Panc1 (cell line): ENCODE data around the gene DTX2. TPM values are rescaled to one million over a fixed set of nuclear protein-coding genes. Genes with fewer than 3 reads are reported as not detected.
A peak's percentile ranks its signal among the peaks of the same experiment; 100 is the strongest.
"Not testable (repeated sequence)": the region's sequence is repeated elsewhere in the genome, so short reads cannot be mapped to it uniquely, and the experiment has no call there.

Experiments
- ATAC-seq: fragments of 200-7000 bp; cut with Tn5 transposase; 2 replicates; pipeline ENCODE4 v1.9.1; 2020; ENCODE audit warnings: mild to moderate bottlenecking, moderate library complexity
- BruUV-seq: library from RNA; stranded (reverse); fragments of 400-500 nt; replicated peaks from 2 replicates; lab custom pipeline; 2021; lab: Mats Ljungman, UMichigan
- CTCF ChIA-PET: fragments of 300-600 bp; sonication (Branson Sonifier 250); formaldehyde crosslinking; loops from one replicate; lab custom pipeline; 2022; ENCODE audit warnings: antibody characterized with exemption; lab: Charles Lee
- POLR2A ChIA-PET: fragments of 300-600 bp; sonication (Branson Sonifier 250); formaldehyde crosslinking; loops from one replicate; lab custom pipeline; 2022; ENCODE audit warnings: antibody characterized with exemption; lab: Charles Lee
- DNase-seq: peaks from one replicate; pipeline ENCODE4 v3.0.0-alpha.2; 2010; ENCODE audit warnings: low read depth, low spot score
- H3K27ac ChIP-seq: 2 replicates; pipeline ENCODE4 v1.5.1; 2011; ENCODE audit warnings: mild to moderate bottlenecking, low read length, inconsistent platforms
- H3K27me3 ChIP-seq: fragments of 200-500 bp; sonication (Bioruptor generic); 2 replicates; pipeline ENCODE4 v1.6.0; 2014; ENCODE audit warnings: low read length, inconsistent platforms; ENCODE audit not compliant: control insufficient read depth, insufficient read depth
- H3K36me3 ChIP-seq: fragments of 200-500 bp; sonication (Bioruptor generic); 2 replicates; pipeline ENCODE4 v1.5.1; 2014; ENCODE audit warnings: inconsistent platforms, mild to moderate bottlenecking, low read length, moderate library complexity; ENCODE audit not compliant: control insufficient read depth, insufficient read depth
- H3K4me1 ChIP-seq: 2 replicates; pipeline ENCODE4 v1.5.1; 2011; ENCODE audit warnings: inconsistent platforms, mild to moderate bottlenecking, low read length, moderate library complexity; ENCODE audit not compliant: control insufficient read depth, insufficient read depth
- H3K4me3 ChIP-seq, 2 experiments: 2 replicates each; pipeline ENCODE4 v1.5.1; 2011 to 2012; ENCODE audit warnings: low read depth in 2 of 2, low read length in 2 of 2, mild to moderate bottlenecking in 2 of 2, inconsistent platforms in 1 of 2, moderate library complexity in 1 of 2
- H3K9me3 ChIP-seq: fragments of 200-500 bp; sonication (Bioruptor generic); 2 replicates; pipeline ENCODE4 v1.5.1; 2014; ENCODE audit warnings: low read depth, mild to moderate bottlenecking, inconsistent platforms, low read length, moderate library complexity; ENCODE audit not compliant: control insufficient read depth, insufficient read depth
- in situ Hi-C: cut with HindIII; loops from 2 replicates; pipeline ENCODE4 v1.10.0; 2016; ENCODE audit warnings: low sequenced_read_pairs, low pct_unique_long_range_greater_than_20kb
- intact Hi-C: fragments of 100-400 bp; cut with micrococcal nuclease; formaldehyde crosslinking; loops from one replicate; pipeline ENCODE4 v1.10.0; 2022; ENCODE audit not compliant: unreplicated experiment
- total RNA-seq: library from RNA; stranded (reverse); gene quantifications from one replicate; pipeline ENCODE4 v1.2.1, GENCODE V29; 2021; ENCODE audit not compliant: unreplicated experiment

The DTX2 gene
- total RNA-seq, 1 experiment from 2014 or later, result 27.4 TPM

DNA sequence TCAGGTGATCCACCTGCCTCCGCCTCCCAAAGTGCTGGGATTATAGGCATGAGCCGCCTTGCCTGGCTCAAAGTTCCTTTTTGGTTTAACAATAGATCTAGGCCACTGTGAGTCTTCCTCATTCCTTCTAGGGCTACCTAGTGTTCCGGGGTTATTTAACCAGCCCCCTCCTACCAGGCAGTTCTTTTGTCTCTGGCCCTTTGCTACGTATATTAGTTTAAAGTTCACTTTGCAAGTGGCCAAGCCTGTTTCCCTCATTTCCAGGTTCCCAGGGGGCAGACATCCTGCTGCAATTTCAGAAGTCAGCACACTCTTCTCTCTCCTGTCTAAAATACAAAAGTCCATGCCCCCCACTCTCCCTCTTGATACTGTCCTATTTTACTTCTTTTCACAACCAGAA is 3.0 kb upstream of the DTX2 start:
- H3K4me3 ChIP-seq, ATAC-seq, H3K4me1 ChIP-seq, H3K27me3 ChIP-seq, POLR2A ChIA-PET, H3K9me3 ChIP-seq, H3K36me3 ChIP-seq, DNase-seq, in situ Hi-C loops, BruUV-seq, H3K27ac ChIP-seq, CTCF ChIA-PET, intact Hi-C loops: not testable (repeated sequence)

DNA sequence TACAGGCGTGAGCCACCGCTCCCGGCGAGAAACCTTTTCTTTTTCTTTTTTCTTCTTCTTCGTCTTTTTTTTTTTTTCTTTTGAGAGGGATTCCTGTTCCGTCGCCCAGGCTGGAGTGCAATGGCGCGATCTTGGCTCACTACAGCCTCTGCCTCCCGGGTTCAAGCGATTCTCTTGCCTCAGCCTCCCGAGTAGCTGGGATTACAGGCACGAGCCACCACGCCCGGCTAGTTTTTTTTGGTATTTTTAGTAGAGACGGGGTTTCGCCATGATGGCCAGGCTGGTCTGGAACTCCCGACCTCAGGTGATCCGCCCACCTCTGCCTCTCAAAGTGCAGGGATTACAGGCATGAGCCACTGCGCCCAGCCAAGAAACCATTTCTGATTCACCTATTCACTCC is 742 bp upstream of the DTX2 start:
- H3K9me3 ChIP-seq, BruUV-seq, in situ Hi-C loops, H3K36me3 ChIP-seq, H3K27ac ChIP-seq, POLR2A ChIA-PET, CTCF ChIA-PET, ATAC-seq, H3K4me1 ChIP-seq, DNase-seq, intact Hi-C loops, H3K4me3 ChIP-seq, H3K27me3 ChIP-seq: not testable (repeated sequence)

DNA sequence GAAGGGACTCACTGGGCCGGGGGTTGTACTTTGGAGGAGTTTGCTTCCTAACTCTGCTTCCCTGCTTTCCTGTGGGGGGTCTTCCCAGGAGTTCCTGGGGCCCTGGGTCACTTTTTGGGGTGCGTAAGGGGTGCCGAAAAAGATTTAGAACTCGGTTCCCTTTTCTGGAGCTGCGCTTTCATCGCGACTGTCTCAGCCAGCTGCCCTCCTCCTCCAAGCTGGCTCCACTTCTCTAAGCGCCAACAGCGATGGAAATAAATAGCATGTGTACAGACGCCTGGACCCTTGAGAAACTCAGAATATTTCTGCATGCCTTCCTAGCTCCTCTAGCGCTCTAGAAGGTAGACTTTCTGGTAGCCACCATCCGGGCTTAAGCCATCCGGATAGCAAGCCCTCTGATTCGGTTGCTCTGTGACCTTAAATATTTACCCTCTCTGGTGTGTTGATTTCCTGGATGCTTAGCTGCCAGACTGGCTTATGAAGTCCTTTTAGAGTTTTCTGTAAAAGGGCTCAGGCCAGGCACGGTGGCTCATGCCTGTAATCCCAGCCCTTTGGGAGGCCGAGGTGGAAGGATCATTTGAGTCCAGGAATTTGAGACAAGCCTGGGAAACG is 868 bp downstream of the DTX2 start:
- DNase-seq, H3K27ac ChIP-seq, CTCF ChIA-PET, in situ Hi-C loops, POLR2A ChIA-PET, intact Hi-C loops, H3K36me3 ChIP-seq, H3K4me1 ChIP-seq, H3K4me3 ChIP-seq, H3K9me3 ChIP-seq, H3K27me3 ChIP-seq: not testable (repeated sequence)
- TSS peak; percentile 85 for BruUV-seq
- peak; percentile 2; the same call in 1 of the 2 replicates for ATAC-seq

- H3K27me3 ChIP-seq, intact Hi-C loops, H3K4me3 ChIP-seq, H3K27ac ChIP-seq, BruUV-seq, CTCF ChIA-PET, in situ Hi-C loops, H3K36me3 ChIP-seq, DNase-seq, ATAC-seq, H3K4me1 ChIP-seq, H3K9me3 ChIP-seq, POLR2A ChIA-PET: not testable (repeated sequence)
Measured at GRCh38 chr7:76464959-76465358, 3.5 kb downstream of the DTX2 start.

- CTCF ChIA-PET, H3K4me1 ChIP-seq, H3K27me3 ChIP-seq, BruUV-seq, intact Hi-C loops, H3K36me3 ChIP-seq, H3K4me3 ChIP-seq, ATAC-seq, POLR2A ChIA-PET, in situ Hi-C loops, H3K9me3 ChIP-seq, DNase-seq, H3K27ac ChIP-seq: not testable (repeated sequence)
Measured at GRCh38 chr7:76465950-76466349, 4.4 kb downstream of the DTX2 start.

DNA sequence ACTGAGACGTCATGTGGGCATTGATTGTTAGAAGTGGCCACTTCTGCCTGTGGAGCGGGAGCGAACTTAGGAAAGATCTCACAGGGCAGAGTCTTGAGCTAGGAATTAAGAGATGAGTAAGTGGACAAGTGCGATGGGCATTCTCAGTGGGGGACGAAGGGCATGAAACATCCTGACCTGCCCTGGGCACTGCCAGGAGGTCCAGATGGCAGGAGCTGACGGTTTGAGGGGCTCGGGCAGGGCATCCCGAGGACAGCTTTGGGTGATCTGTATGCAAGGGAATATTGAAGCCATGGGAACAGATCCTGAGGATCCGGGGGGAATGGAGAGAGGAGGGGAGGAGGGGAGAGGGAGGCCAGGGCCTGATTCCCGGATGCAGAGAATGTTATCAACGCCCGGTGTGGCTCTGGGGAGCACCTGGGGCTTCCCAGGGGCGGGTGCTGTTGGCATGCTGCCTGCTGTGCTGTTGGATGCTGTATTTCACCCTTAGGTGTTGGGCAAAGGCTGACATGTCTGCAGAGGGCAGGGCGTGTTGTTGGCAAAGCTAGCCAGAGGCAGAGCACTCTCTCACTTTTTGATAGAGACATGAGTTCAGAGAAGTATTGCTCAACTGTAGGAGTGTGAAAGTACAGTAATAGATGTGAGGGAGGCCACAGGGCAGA is 6.4 kb downstream of the DTX2 start:
- CTCF ChIA-PET, H3K36me3 ChIP-seq, POLR2A ChIA-PET, H3K4me1 ChIP-seq, H3K27me3 ChIP-seq, H3K4me3 ChIP-seq, BruUV-seq, H3K27ac ChIP-seq, H3K9me3 ChIP-seq, DNase-seq, in situ Hi-C loops, intact Hi-C loops: not testable (repeated sequence)
- peak; percentile 51 for ATAC-seq

DNA sequence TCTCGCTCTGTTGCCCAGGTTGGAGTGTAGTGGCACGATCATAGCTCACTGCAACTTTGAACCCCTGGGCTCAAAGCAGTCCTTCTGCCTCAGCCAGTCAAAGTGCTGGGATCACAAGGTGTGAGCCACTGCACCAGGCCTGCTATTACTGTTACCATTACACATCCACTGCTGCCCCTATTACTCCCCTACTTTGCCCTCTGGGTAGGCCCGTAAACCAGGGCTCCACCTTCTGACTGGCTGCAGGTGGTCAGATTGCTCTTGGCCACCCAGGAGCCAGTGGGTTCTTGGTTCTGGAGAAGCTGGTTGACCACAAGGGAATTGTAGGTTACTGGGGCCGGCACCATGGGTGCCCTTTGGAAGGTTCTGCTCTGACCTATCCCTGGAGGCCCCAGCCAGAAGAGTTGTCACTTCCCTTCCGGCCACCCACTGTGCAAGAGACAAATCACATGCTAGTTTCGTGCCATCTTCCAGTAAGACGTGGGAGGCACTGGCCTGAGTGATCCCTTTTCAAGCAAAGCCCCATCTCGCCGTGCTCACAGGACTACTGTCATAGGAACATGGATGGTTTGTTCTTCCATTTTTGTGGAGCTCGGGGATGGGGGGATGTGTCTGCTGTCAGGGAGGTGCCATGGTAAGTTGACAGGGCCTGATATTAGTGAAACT is 10.2 kb downstream of the DTX2 start:
- CTCF ChIA-PET, H3K4me1 ChIP-seq, H3K9me3 ChIP-seq, in situ Hi-C loops, H3K4me3 ChIP-seq, H3K36me3 ChIP-seq, intact Hi-C loops, POLR2A ChIA-PET, ATAC-seq, BruUV-seq, H3K27ac ChIP-seq, DNase-seq, H3K27me3 ChIP-seq: not testable (repeated sequence)
